ENCODE measurements around the gene SPATA21.
"Not testable (repeated sequence)": the region's sequence is repeated elsewhere in the genome, so short reads cannot be mapped to it uniquely, and the experiment has no call there.

SPATA21 gene

DNA sequence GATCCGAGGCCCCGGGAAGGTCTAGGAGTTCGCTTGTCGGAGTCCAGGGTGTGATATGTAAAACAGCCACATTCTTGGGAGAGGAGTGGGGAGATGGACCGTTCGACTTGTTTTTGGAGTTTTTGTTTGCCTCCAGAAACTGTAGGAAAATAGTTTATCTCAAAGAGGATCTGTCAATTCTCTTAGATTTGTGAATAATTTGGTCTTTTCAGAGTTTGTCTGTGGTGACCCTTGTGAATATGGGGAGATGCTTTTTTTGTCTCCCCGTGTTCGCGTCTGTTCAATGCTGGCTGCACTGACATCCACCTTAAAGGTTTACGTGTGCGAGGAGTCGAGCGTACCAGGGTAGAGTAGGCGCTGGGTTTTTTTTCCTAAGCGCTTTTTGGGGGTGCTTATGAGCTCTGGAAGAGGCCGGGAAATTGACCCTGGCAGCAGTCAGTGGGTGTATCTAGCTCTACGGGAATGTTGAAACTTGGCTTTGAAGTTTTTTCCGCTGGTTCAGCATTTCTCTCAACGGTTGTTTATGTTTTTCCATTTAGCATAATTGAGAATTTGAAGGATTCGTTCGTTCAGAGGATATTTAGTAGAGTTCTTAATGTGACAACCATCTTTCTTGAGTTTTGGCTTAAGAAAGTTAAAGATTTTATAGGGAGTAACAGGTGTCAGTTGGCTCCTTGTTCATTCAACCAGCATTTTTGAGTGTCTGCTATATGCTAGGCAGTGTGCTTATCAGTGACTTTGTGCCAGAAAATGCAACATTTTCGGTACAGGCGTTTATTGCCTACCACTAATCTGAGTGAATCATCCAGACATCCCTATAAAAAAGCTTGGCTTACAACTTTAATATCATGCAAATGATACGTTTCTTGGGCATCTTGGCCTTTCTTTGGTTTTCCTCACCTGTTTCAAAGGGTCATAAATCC is 69.0 kb downstream of the SPATA21 start:
- ChIA-PET CTCF (interaction anchor here (0.7 to 1.6 kb wide), 4 partner anchors 10 to 19 kb away, joined by 3 read pairs; partner anchors contain the start of gene FBXO42), POLR2A (interaction anchor here (0.6 to 2.4 kb wide), 4 partner anchors 13 to 284 kb away, joined by 3 to 10 read pairs (median 4); partner anchors contain the start of gene FBXO42)
- DNase-seq (ENCODE audit: extremely low spot score), result no peak
- TF ChIP-seq, protein P1, sequence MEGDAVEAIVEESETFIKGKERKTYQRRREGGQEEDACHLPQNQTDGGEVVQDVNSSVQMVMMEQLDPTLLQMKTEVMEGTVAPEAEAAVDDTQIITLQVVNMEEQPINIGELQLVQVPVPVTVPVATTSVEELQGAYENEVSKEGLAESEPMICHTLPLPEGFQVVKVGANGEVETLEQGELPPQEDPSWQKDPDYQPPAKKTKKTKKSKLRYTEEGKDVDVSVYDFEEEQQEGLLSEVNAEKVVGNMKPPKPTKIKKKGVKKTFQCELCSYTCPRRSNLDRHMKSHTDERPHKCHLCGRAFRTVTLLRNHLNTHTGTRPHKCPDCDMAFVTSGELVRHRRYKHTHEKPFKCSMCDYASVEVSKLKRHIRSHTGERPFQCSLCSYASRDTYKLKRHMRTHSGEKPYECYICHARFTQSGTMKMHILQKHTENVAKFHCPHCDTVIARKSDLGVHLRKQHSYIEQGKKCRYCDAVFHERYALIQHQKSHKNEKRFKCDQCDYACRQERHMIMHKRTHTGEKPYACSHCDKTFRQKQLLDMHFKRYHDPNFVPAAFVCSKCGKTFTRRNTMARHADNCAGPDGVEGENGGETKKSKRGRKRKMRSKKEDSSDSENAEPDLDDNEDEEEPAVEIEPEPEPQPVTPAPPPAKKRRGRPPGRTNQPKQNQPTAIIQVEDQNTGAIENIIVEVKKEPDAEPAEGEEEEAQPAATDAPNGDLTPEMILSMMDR (IDR thresholded peaks at IDR 0.05; ENCODE audit: control extremely low read depth, extremely low read depth, low read depth, missing control alignments), result no peak

DNA sequence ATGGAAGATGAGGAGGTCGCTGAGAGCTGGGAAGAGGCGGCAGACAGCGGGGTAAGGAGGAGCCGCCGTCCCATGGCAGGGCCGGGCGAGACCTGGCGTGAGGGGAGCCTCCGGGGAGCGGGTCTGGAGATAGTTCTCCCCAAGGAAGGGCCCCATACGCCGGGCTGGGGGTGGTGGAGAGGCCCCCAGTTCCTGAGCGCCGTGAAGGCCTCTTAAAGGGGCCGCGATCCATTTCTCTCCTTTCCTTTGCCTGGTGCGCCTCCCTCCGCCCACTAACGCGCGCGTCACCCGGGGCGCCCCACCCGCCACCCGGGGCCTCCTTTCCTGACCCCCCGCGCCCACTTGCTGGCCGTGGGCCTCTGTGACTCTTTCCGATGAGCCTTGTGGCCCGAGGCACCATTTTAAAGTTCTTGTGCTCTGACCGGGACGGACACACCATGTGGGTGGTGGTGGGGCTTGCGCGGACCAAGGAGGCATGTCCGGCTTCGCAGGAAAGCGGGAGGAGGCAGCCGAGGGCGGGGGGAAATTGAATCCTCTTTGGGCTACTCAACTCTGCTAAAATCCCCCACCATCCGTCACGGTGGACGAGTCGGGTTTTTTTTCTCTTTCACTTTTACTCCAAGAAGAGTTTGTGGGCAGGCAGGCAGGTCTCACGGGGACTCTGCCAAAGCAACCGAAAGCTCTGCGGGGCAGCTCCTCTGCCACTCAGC is 69.8 kb downstream of the SPATA21 start:
- DNase-seq (ENCODE audit: extremely low spot score), result peak; percentile 84
- POLR2A ChIA-PET, result interaction anchor here (0.6 to 2.4 kb wide), 4 partner anchors 12 to 283 kb away, joined by 3 to 10 read pairs (median 4); partner anchors contain the start of gene FBXO42
- TF ChIP-seq, protein P1 (IDR thresholded peaks at IDR 0.05; ENCODE audit: control extremely low read depth, extremely low read depth, low read depth, missing control alignments), result no peak

DNA sequence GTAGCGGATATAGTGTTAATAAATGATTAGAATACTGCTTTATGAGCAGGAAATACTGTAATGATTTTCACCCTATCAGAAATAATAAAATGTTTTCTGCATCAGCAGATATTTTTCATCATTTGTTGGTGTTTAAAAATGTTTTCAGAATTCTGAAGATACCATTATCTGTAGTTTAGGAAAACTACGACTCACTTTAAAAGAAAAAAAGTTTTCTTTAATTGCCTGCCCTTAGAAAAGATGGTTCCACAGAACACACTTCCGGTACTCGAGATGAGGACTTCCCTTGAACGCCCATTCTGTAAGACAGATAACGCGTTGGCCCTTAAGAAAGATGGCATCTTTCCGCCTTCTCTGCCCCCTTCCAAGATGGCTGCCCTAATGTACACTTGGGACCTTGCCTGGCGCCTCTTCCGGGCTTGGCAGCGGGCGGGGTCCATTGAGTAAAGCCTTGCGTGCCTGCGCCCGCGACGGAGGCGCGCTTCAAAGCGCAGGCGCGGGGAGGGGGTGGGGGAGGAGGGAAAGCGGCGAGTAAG is 70.4 kb downstream of the SPATA21 start, which contains the start of gene SZRD1:
Gene SZRD1, plus strand, starts transcription at position 521 of the 536 bp plus-strand sequence. CDS start 16 bp downstream, outside the sequence.
- DNase-seq (ENCODE audit: extremely low spot score), result peak; percentile 91
- CTCF ChIA-PET, result interaction anchor here (1.0 to 4.6 kb wide), 3 partner anchors 12 to 284 kb away, joined by 3 to 19 read pairs (median 10); partner anchors contain the start of gene FBXO42
- TF ChIP-seq, protein P1 (IDR thresholded peaks at IDR 0.05; ENCODE audit: control extremely low read depth, extremely low read depth, low read depth, missing control alignments), result no peak
- POLR2A ChIA-PET, result no interaction called here

More for the DNA sequence above, 69.8 kb downstream of the SPATA21 start:
- CTCF ChIA-PET, result interaction anchor here (0.7 to 2.4 kb wide), 4 partner anchors 13 to 20 kb away, joined by 3 to 10 read pairs (median 3); partner anchors contain the start of gene FBXO42

DNA sequence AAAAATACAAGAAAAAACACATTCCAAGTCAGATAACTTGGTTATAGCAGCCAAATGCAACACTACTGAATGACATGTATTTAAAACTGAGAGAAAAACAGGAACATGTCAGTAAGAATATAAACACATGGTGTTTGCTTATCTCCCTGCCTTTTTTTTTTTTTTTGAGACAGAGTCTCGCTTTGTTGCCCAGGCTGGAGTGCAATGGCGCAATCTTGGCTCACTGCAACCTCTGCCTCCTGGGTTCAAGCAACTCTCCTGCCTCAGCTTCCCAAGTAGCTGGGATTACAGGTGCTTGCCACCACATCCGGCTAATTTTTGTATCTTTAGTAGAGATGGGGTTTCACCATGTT is 72.1 kb downstream of the SPATA21 start:
- ChIA-PET POLR2A (interaction anchor here (0.6 kb wide), 1 partner anchor 61 kb away, joined by 5 read pairs; no protein-coding TSS in a partner anchor), CTCF (interaction anchor here (1.7 to 4.6 kb wide), 7 partner anchors 11 to 283 kb away, joined by 3 to 70 read pairs (median 10); partner anchors contain the start of genes FBXO42 and NECAP2)
- DNase-seq (ENCODE audit: extremely low spot score), result not testable (repeated sequence)

DNA sequence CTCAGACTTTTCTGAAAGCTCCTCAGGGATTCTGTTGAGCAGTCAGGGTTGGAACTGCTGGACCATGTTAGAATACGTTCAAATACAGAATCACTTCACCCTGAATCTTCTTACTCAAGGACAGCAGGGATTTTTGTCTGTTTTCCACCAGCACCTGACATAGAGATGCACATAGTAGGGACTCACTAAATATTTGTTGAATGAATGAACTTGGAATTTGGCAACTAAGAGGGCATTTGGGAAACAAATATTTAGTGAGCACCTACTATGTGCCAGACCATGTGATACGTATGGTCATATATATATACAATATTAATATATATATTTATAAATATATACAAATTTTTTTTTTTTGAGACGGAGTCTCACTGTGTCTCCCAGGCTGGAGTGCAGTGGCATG is 80.4 kb downstream of the SPATA21 start:
- POLR2A ChIA-PET, result no interaction called here

DNA sequence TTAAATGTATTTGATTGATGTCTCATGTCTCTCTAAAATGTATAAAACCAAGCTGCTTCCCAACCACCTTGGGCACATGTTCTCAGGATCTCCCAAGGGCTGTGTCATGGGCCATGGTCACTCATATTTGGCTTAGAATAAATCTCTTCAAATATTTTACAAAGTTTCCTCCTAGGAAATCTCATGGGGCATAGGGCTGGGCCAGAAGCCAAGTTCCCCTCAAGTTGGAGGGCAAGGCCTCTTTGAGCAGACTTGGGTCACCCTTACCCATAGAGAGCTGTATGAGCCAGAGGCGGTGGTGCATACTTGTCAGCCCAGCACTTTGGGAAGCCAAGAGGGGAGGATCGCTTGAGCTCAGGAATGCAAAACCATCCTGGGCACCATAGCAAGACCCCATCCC is 82.6 kb downstream of the SPATA21 start:
- ChIA-PET CTCF (interaction anchor here (1.0 to 5.2 kb wide), 5 partner anchors 8 to 86 kb away, joined by 3 to 70 read pairs (median 3); partner anchors contain the start of gene NECAP2), POLR2A (interaction anchor here (0.8 to 1.1 kb wide), 2 partner anchors 13 to 159 kb away, joined by 3 to 4 read pairs; no protein-coding TSS in a partner anchor)
- TF ChIP-seq, protein P1 (IDR thresholded peaks at IDR 0.05; ENCODE audit: control extremely low read depth, extremely low read depth, low read depth, missing control alignments), result no peak
- no peak for DNase-seq (ENCODE audit: extremely low spot score)

More for the DNA sequence above, 80.4 kb downstream of the SPATA21 start:
- DNase-seq (ENCODE audit: extremely low spot score), result no peak
- TF ChIP-seq, protein P1 (IDR thresholded peaks at IDR 0.05; ENCODE audit: control extremely low read depth, extremely low read depth, low read depth, missing control alignments), result no peak
- CTCF ChIA-PET, result interaction anchor here (0.9 kb wide), 1 partner anchor 83 kb away, joined by 3 read pairs; no protein-coding TSS in a partner anchor
